Left lobe of liver (tissue), 2 donors: ENCODE data around the gene ADRA2B. TPM values are rescaled to one million over a fixed set of nuclear protein-coding genes. Genes with fewer than 3 reads are reported as not detected.
A peak's percentile ranks its signal among the peaks of the same experiment; 100 is the strongest.
"Not testable (repeated sequence)": the region's sequence is repeated elsewhere in the genome, so short reads cannot be mapped to it uniquely, and the experiment has no call there.

ENCODE experiments used
- ATAC-seq: fragments of 200-7000 bp; cut with Tn5 transposase; one replicate; pipeline ENCODE4 v1.9.1; 2020; ENCODE audit warnings: mild to moderate bottlenecking, moderate library complexity
- DNase-seq: peaks from one replicate; pipeline ENCODE4 v3.0.0-alpha.2; 2020; ENCODE audit warnings: low spot score
- total RNA-seq: library from RNA; stranded (reverse); gene quantifications from one replicate; pipeline ENCODE4 v1.2.1, GENCODE V29; 2021
- donor health status: DM: no; HTN: no; CAD: no; lungs with moderate emphysema.
- donor health status: DM: no; HTN: yes; CAD: no.

ADRA2B gene
- total RNA-seq, 1 donor from 2014 or later: 11.4 TPM

GRCh38 chr2:96071977-96072491, 44.3 kb downstream of the ADRA2B start:
- ATAC-seq, DNase-seq: not testable (repeated sequence)

DNA sequence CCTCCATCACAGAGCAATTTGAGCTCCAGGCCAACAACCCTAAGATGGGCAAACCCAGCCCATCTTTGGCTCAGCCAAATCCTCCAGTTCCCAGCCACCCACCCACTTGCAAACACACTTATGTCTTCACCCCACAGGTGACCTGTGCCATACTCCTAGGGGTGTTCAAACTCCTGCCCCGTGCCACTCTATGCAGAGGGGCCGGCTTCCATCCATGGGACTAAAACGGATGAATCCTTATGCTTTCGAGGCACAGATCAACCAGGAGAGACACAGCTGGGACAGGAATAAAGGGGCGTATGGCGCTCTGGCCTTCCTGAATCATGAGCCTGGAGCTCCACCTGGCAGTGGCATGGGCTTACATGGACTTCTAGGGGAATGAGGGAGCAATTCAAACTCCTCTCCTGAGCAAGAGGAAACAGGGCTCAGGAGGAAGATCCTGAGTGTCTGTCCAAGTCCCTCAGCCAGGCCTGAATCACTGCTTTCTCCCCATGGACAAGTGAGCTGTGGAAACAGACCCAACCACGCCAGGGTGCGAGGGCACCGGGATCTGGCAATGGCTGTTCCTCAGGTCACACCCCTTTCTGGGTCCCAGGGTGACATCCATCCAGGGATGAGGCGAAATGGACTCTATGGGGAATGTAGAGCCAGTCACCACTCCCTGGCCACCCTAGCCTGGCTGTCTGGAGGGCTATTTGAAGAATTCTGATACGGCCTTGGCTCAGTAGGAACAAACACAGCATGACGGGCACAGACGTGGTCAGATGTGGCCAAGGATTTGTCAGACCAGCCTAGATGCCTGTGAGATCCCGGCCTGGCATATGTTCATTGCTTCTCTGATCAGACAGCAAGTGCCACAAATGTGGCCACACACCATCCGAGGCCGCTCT, 45.0 kb downstream of the ADRA2B start:
- not testable (repeated sequence) for ATAC-seq, DNase-seq

GRCh38 chr2:96070351-96070750, 46.0 kb downstream of the ADRA2B start:
- ATAC-seq, DNase-seq: not testable (repeated sequence)

GRCh38 chr2:96069878-96070277, 46.5 kb downstream of the ADRA2B start:
- not testable (repeated sequence) for DNase-seq, ATAC-seq

- not testable (repeated sequence) for DNase-seq
- ATAC-seq: peak; percentile 40
These were observed 48.3 kb downstream of the ADRA2B start for GRCh38 chr2:96067902-96068581.

- not testable (repeated sequence) for ATAC-seq, DNase-seq
These were observed 49.2 kb downstream of the ADRA2B start for GRCh38 chr2:96067098-96067660.

- ATAC-seq, DNase-seq: not testable (repeated sequence)
These were observed 49.9 kb downstream of the ADRA2B start for GRCh38 chr2:96066511-96066910.

GRCh38 chr2:96065954-96066353, 50.4 kb downstream of the ADRA2B start:
- not testable (repeated sequence) for ATAC-seq, DNase-seq

DNA sequence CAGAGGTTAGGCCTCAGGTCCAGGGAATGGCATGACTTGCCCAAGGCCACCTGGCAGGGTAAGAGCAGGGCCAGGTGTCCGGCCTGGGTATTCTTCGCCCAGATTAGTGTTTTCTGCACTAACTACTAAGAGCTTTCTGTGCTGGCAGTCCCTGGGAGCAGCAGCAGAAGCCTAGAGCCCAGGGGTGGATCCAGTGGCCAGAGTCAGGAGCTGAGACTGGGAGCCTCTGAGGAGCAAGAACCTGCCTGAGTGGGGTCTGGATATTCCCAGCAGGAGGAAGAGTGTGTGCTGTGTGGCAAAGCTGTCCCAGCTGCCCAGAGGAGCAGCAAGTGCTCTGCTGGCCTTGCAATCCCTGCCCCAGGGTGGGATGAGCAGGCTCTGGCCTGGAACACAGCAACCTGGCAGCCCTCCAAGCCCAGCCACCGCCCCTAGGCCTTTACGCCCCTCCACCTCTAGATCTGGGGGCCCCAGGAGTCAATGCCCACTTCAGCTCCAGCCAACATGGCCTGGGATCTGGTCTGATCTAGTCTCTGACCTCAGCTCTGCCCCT, 50.9 kb downstream of the ADRA2B start:
- DNase-seq: no peak
- ATAC-seq: no peak

DNA sequence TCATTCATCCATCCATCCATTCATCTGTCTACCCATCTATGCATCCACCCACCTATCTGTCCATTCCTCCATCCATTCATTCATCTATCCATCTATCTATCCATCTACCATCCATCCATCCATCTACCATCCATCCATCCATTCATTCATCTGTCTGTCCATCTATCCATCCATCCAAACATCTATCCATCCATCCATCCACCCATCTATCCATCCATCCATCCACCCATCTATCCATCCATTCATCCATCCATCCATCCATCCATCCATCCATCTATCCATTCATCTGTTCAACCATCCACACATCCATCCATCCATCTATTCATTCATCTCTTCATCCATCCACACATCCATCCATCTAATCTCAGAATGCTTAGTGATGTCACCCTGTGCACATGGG, 51.6 kb downstream of the ADRA2B start:
- DNase-seq, ATAC-seq: not testable (repeated sequence)

DNA sequence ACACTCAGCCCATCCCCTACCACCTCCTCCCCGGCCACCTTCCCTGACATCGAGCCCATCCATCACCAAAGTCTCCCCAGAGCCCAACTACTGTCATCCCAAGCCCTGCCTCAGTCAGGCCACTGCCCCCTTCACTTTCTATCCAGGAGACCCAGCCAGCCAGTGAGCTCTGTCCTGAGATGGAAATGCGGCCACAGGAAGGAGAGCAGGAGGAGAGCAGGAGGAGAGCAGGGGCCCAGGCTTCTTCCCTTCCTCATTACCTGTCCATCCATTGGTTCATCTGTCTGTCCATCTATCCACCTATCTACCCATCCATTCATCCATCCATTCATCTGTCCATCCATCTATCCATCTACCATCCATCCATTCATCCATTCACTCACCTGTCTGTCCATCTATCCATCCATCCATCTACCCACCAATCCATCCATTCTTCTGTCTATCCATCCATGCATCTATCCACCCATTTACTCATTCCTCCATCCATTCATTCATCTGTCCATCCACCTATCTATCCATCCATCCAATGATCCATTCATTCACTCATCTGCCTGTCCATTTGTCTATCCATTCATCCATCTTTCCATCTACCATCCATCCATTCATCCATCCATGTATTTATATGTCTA, 52.2 kb downstream of the ADRA2B start:
- DNase-seq, ATAC-seq: not testable (repeated sequence)

- DNase-seq: not testable (repeated sequence)
- peak; percentile 29 for ATAC-seq
These were observed 53.1 kb downstream of the ADRA2B start for GRCh38 chr2:96063116-96063899.

Other genes with a start within 250 kb of the ADRA2B start
- gene ANKRD36C, start 124.7 kb downstream of the ADRA2B start, total RNA-seq: 2.4 TPM
- 1.3 TPM for gene GPAT2, start 81.7 kb downstream of the ADRA2B start, total RNA-seq
- gene ASTL, start 21.9 kb upstream of the ADRA2B start, total RNA-seq: not detected
- gene DUSP2, start 28.9 kb upstream of the ADRA2B start, total RNA-seq: 0.98 TPM
- 67.6 TPM for gene STARD7, start 92.3 kb upstream of the ADRA2B start, total RNA-seq
- 30.6 TPM for gene TMEM127, start 149.4 kb upstream of the ADRA2B start, total RNA-seq
- gene CIAO1, start 149.7 kb upstream of the ADRA2B start, total RNA-seq: 45.0 TPM
- gene SNRNP200, start 189.0 kb upstream of the ADRA2B start, total RNA-seq: 49.7 TPM
- gene ITPRIPL1, start 208.7 kb upstream of the ADRA2B start, total RNA-seq: 0.20 TPM
- 0.58 TPM for gene NCAPH, start 219.2 kb upstream of the ADRA2B start, total RNA-seq